GM19397 (cell line): ENCODE data around the gene ESPL1.
A peak's percentile ranks its signal among the peaks of the same experiment; 100 is the strongest.

Experiments used
- ATAC-seq: cut with Tn5 transposase; IDR thresholded peaks from one replicate; pipeline ENCODE4 v1.9.1; 2021; ENCODE audit warnings: mild to moderate bottlenecking, moderate library complexity; ENCODE audit not compliant: unreplicated experiment

The ESPL1 gene

DNA sequence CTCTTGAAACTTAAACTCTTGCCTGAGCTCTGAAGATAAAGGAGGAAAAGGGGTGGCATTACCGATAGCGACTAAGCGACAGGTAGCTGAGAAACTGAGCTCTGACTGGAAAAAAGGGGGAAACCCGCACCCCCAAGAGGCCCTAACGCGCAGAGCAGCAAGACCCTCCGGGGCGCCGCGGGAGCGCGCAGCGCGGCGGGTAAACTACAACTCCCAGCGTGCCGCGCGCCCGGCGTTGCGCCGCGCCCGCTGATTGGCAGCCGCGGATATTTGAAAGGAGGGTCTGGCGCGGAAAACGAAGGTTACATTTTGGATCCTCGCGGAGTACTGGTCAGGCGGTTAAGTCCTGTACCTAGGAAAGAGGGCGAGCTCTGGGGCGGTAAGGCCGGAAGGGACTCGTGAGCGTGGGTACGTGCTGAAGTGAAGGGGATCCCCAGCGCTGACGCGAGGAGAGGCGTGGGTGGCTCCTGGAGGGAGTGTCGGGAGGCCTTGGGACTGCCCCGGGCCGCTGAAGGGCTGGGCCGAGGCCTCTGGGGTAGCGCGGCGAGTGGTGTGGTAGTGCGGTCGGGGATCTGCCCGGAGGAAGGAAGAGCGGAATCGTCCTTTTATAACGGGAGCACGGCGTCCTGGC is at the start of gene ESPL1:
Gene ESPL1 (plus strand): TSS at position 301 of the 631 bp plus-strand sequence. CDS start 468 bp downstream, outside the sequence.
- ATAC-seq, result peak; percentile 82

DNA sequence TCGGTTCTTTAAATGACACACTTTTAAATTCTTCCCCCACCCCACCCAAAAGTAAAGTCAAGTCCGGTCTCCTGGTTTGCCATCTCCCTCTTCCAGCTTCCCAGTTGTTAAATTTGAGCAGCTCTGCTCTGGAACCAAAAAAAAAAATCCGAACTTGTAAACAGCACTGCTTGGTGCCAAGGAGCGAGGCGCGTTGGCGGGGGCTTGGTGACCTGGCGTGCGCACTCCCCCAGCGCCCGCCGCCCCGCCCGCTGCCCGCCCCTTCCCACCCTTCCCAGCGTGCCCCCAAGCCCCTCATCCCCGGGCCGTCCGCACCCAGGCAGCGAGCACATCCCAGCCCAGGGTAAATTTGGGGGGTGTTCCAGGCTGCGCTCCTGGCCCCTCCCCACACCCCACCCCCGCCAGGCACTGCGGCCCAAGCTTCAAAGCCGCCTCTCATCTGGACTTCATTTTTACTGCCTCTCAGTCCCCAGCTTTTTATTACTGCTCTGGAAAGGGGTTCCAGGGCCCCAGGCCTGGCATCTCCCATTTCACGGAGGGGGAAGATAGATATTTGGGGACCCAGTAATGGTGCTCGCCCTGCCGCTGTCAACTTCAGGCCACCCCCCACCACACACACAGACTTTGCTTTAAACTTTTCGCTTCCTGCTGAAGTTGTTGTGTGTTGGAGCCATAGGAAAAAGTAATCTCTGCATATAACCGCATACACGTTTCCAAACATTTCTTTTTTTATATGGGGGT is 49.4 kb upstream of the ESPL1 start:
- ATAC-seq, result no peak

DNA sequence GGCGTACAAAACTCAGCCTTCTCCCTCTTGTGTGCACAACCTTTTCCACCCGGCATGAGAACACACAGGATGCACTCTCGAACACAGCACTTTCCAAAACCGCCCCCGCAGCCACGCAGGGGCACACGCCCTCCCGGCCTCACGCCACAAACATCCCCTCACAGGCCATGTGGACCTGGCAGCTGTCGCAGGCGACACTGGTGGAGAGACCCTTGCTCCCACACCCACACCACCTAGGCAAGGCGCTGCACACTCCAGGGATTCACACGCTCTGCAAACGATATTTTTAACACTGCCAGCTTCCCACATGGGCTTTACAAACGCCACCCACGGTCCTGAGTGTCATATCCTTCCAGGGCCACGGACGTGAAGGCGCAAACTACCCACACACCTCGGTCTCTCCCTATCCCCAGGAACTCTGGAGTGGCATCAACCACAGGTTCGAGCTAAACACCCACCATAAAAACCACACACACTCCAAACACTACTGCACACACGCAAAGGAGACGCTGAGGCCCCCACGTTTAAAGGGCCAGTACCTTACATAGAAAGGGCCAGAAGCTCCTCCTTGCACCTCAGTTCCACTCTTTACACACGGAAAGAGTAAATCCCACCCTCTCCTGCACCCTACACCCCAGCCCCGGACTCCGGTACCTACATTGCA is 48.7 kb upstream of the ESPL1 start:
- peak; percentile 5 for ATAC-seq

DNA sequence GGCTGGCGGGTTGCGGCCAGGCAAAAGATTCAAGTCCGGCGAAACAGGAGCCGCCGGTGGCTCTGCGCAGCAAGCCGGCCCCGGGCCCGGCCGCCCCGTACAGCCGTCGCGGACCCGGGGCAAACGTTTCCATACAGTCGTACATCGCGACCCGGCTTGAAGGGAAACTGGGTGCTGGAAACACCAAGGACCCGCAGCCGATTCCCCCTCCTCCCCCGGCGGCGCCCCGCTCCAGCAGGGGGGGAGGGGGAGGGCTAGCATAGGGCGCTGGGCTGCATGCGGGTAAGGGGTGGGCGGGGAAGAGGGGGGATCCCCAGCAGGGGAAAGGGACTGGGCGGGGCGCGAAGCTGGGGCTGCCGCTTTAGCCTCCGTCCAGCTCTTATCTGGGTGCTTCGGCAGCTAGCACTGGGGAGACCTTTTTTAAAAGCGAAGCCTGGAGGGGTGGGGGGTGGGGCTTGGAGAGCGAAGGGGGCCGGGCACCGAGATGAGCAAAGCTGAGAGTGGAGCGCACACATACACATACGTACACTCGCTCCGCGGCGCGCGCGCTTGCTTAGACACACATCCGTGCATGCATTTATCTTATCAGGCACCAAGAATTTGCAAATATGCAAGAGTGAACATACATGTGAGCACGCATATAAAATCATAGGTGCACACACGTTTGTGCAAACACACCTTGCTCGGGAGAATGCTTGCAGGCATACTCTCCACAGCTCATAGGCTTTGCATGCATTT is 48.0 kb upstream of the ESPL1 start:
- peak; percentile 28 for ATAC-seq

DNA sequence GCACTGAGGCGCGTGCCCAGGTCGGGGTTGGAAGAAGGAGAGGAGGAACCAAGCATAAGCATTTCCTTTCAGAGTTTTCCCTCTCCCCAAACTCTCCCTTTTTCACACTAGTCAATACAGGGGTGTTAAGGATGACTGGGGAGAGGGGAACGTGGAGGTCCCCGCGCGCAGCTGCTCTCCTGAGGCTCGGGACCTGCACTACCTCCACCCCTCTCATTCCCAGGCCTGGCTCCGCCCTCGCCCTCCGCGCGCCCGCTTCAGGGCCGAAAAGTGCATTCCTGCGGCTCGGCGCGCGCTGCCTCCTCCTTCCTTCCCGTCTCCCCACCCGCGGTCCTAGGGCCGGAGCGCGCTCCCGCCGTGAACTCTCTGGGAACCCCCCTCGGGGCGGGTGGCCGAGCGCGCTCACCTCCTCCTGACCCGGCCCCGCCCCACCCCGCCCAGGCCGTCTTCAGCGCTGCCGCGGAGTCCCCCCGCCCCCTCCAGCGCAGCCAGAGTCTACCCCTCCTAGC is 47.4 kb upstream of the ESPL1 start:
- ATAC-seq, result peak; percentile 45

DNA sequence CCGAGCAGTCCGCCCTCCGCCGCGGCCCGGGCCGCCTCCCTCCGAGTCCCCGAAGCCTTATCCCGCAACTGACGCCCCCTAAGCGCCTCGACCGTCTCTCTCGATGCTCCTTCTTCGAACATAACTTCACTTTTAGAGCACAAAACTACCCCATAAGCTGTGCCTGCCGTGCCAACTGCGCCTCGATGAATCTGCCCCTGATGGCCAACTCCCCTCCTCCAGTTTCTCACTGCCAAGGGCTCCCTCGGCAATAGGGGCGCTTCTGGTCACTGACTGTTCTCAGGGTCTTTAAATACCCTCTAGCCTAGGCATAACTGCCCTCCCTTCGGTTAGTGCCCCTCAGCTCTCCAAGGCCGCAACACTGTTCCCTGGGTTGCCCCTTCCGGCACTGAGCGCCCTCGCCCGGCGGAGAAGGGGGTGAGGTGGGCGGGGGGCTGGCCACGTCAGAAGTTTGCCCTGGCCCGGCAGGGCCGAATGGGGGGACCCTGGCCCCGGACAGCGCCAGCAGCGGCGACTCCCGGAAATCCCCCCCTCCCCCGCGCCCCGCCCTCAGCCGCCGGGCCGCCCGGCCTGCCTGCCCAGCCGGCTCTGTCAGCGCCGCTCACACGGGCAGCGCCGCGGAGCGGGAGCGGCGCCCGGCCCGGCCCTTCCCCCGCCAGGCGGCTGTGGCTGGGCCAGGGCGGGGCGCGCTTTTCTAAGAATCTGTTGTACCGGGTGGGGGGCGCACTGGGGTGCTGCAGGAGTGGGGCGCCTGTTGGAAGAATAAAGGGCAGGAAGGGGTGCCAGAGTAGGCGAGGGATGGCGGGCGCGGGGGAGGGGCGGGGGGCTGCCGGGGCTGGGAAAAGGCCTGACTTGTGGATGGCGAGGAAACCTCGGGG is 46.7 kb upstream of the ESPL1 start:
- ATAC-seq, result peak; percentile 30

DNA sequence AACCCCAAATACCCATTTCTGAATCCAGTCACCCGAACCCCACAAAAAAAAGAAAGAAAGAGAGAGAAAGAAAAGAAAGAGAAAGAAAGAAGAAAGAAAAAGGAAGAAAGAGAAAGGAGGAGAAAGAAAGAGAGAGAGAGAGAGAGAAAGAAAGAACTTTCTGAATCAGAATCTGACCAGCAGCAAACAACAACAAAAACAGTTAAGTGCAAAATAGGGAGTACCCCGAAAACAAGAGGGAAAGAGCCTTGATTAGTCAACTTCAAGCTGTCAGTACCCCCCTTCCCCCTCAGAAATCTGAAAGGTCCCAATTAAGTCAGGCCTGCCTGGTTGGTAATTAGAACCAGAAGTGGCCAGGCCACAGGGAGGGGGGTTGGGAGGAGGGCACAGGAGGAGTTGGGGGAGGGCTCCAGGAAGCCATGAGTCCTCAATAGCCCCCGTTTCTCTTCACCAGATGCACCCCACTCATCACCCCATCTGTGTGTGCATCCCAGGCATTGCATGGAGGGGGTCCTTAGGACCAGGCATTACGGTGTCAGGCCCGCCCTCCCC is 45.9 kb upstream of the ESPL1 start:
- no peak for ATAC-seq

DNA sequence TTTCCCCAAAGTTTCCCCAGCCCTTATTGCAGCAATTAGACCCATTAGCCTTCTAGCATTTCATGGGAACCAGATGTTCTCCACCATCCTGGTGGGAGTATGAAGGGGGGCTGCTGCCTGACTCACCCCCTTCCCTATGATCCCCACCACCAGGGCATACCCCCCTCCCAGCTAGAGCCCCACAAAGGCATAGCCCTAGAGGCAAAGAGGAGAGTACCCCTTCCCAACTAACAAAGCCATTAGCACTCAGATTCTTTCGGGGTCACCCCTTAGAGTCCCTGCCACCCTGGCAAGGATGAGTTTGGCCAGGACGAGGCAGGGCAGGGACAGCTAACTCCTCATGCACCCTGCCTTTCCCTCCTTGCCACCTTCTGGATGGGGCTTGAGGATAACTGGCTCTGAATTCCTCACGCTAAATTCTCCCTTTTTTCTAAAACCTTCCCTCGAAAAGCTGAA is 45.3 kb upstream of the ESPL1 start:
- no peak for ATAC-seq

DNA sequence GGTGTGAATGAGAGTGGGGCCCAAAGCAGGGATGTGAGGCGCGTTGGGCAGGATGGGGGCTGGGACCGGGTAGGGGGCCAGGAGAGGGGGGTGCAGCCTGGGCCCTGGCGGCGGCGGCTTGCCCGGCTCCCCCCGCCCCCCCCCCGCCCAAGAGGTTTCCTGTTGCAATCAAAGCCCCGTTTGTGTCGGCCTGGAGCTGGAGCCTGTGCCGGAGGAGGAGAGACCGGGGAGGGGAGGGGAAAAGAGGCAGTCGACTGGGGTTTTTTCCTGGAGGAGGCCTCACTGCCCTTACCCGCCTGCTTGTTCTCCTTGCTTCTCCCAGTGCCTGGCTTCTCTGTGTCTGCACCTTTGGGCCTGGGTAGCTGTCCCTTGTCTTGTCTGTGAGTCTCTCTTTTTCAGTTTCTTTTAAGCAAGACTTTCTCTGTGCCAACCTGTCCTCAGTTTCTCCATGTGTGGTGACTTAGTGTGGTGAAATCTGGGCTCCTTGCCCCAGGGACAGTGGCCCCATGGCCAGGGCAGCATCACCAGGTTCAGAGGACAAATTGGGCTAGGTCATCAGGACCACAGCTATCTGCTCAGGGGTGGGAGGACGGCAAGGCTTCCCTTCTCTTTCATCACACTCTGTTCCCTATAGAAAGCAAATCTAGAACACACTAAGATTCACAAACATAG is 44.6 kb upstream of the ESPL1 start:
- ATAC-seq, result no peak

DNA sequence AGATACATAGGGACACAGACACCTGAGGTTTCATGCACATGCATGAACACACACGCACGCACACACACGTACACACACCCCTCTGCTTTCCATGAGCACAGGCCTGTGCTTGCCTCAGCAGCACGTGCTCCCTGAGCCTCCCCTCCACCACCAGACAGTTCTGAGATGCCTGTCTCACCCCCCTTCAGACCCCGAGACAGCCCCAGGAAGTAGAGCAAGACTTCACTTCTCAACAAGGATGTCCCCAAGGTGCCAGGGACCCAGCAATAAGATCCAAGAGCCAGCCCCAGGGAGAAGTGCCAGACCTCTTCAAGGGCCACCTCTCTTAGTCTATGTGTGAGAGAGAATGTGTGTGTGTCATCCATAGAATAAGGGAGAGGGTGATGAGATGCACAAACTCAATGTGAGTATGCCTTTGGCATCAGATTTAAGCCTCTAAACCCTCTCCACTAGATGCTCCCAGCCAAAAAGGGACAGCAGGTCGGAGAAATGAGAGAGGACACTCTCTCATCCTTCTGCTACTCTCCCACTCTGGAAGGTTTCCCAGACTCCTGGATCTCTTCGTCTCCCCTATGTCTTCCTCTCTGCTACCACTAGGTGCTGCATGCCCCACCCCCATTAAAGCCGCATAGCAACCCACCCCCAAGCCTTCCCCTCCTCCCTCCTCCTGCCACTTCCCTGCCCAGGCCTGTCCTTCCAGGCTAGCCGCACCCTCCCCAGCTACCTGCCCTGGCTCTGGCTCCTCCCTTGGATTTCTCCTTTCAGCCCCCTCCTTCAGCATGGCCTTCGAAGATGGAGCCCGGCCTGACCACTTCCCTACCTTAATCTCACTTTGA is 43.8 kb upstream of the ESPL1 start:
- ATAC-seq, result no peak

DNA sequence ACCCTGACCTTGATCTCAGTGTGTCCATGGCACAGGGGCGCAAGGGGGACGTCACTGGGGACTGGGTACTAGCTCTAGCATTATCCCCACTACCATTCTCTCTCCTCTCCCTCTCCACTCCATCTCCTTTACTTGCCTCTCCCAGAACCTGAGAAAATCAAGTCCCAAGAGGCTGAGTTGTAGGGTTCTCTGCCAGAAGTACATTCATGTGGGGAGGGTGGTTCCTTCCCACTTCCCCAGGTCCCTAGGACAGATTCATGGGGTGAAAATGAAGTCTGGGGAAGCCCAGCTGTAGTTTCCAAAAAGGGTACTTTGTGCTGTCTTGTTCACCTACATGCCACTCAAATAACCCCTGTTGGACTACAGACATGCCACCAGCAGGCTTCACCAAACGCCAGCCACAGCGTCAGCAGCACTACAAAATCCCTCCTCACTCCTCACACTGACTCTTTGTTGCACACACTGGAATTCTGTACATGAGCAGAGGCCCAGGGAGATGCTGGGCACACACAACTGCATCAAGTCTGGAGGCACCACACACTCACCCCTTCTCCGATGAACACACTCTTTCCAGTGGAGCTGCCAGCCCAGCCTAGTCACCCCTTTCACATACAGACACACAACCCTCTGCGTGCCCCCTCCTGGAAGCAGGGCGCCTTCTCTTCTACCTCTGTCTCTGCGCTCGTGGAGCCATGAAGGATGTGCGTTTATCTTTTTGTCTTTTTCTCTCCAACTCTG is 43.0 kb upstream of the ESPL1 start:
- no peak for ATAC-seq

DNA sequence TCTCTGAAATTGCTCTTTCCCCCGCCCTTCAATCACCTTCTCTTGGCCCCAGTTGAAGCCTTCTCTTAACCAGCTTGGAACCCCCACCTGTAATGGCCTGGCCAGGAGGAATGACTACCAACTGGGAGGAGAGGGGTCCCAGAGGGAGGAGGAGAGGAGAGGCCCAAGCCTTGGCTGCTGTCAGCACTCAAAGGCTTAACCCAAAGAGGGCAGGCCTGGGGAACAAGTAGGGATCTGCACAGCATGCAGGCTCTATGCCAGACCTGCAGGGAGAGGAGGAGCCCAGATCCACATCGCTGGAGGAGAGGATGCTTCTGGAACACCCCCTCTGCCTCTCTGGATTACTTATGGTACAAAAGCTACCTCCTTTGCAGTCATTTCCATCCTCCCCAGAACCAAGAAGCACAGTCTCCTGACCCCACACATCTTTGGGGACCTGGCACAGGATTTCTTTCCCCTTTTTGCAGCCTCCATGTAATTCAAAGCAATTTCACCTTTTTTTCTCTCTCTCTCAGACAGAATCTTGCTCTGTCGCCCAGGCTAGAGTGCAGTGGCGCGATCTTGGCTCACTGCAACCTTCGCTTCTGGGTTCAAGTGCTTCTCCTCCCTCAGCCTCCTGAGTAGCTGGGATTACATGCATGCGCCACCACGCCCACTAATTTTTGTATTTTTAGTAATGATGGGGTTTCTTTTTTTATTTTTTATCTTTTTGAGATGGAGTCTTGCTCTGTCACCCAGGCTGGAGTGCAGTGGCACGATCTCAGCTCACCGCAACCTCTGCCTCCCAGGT is 42.3 kb upstream of the ESPL1 start:
- no peak for ATAC-seq

DNA sequence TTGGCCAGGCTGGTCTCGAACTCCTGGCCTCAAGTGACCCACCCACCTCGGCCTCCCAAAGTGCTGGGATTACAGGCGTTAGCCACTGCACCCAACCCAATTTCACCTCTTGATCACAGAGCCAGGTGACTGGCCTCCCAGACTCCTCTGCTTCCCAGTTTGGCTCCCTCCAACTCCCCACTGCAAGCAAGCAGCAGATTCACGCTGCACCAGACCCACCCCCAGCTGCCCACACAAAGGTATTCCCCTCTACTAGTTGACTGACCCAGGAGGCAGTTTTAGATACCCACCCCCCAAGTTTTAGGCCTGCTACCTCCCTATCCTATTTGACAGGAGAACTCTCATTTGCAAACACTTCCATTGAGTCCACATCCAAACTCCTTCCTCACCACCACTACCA is 41.3 kb upstream of the ESPL1 start:
- ATAC-seq, result no peak

DNA sequence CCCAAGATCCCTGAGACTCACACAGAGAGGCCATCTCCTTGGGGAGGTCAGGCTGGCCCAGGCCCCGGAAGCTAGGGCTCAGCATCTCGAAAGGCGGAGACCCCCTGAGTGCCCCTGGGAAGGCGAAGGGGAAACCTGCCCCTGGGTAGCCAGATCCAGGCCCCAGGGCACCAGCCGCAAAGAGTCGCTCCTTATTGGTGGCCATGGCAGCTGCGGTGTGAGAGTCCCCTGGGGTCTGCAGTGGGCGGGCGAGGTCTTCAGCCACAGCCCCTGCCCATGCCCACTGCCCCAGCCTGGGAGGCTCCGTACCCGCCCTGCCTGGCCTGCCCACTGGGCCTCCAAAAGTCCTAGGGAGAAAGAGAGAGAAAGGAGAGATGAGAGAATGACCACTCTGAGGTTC is 40.8 kb upstream of the ESPL1 start:
- ATAC-seq, result no peak

DNA sequence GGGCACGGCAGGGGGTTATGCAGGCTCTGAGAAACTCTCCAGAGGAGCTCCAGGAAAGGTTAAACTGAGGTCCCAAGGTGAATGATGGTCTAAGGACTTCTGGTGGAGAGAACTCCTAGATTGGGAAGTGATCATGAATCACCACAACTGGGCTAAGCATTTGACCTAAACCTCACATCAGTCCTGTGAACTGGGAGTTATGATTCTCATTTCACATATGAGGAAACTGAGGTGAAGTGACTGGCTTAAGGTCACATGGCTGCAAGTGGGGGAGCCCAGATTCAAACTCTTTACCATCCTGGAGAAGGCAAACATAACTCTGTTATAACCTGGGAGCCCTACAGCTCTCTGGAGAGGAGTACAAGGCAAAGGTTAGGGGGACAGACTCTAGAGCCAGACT is 40.3 kb upstream of the ESPL1 start:
- no peak for ATAC-seq

DNA sequence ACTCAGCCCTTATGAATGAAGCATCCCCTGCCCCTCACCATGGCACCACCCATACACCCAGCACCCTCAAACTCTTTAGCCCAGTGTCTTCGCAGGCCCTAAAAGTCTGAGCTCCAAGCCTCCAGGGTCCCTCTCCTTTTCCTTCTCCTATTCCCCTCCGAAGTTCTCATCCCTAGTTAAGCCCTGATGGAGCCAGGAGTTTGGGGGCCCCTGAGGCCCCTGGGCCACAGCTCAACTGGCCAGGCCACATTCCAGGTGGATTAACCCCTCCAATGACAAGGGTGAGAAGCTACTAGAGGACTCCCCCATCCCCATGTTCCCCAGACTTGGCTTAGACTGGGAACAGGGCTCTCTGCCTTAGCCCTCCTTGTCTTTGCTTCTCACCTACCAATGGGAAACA is 38.6 kb upstream of the ESPL1 start:
- no peak for ATAC-seq
